Subcutaneous adipose tissue (tissue), 4 donors: ENCODE measurements around the gene MFAP3L. TPM values are rescaled to one million over a fixed set of nuclear protein-coding genes. Genes with fewer than 3 reads are reported as not detected.

Experiments used
- total RNA-seq, 4 donors: library from RNA; depleted of rRNA; stranded (reverse); fragments of >200 nt; gene quantifications; one replicate each; pipeline ENCODE4 v1.1.0, GENCODE V29; 2016
- TF ChIP-seq, protein P1 (sequence below): fragments of 450-650 bp; IDR thresholded peaks from one replicate; pipeline ENCODE4 v1.5.1; 2016; ENCODE audit warnings: low read depth, mild to moderate bottlenecking, control low read depth, antibody characterized with exemption, moderate library complexity

MFAP3L gene
- total RNA-seq, 4 donors from 2014 or later: 1.9 to 10.1 (median 3.3) TPM

DNA sequence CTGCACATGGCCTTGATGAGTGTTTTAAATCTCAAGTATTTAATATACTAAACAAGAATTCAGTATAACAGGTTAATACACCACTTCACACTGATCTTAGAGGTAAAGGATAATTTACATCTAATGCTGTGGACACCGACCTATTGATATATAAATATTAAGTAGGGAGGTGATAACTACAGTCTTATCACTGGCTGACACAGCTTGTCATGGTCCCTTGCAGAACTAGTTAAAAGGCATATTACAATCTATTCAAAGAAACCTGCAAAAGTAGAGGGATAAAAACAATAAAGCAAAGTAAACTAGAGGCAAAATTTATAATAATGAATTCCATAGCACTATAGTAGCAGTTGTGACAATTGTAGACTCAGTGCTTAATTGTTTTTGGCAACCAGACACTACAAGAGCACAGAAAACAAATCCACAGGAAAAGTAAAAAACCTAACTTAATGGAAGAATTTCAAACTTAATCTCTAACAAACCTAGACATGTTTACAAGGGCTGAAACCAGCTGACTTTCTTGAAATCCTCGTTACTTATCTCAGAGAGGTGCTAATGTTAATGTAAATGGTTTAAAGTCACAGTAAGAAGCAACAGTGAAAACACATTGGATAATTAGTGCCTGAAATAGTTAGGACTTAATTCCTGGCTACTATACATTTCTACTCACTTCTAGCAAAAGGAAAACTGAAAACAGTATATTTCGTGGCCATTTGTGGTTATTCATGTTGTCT, 25.0 kb downstream of the MFAP3L start:
- TF ChIP-seq, protein P1, sequence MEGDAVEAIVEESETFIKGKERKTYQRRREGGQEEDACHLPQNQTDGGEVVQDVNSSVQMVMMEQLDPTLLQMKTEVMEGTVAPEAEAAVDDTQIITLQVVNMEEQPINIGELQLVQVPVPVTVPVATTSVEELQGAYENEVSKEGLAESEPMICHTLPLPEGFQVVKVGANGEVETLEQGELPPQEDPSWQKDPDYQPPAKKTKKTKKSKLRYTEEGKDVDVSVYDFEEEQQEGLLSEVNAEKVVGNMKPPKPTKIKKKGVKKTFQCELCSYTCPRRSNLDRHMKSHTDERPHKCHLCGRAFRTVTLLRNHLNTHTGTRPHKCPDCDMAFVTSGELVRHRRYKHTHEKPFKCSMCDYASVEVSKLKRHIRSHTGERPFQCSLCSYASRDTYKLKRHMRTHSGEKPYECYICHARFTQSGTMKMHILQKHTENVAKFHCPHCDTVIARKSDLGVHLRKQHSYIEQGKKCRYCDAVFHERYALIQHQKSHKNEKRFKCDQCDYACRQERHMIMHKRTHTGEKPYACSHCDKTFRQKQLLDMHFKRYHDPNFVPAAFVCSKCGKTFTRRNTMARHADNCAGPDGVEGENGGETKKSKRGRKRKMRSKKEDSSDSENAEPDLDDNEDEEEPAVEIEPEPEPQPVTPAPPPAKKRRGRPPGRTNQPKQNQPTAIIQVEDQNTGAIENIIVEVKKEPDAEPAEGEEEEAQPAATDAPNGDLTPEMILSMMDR: no peak

DNA sequence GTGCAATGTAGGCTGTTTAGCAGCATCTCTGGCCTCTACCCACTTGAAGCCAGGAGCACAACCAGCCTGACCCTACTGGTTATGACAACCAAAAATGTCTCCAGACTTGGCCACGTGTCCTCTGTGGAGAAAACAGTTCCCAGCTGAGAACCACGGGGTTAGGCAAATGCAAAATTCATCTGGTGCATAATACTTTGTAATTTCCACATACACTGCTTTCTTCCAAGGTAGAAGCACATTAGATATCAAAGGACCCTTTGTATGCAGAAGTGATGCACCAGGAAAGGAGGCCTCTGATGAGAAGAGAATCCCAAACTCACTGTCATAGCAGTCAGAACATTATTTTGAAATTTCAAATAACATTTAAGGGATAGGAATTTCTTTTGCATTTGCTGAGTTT, 26.3 kb downstream of the MFAP3L start:
- TF ChIP-seq, protein P1: no peak

DNA sequence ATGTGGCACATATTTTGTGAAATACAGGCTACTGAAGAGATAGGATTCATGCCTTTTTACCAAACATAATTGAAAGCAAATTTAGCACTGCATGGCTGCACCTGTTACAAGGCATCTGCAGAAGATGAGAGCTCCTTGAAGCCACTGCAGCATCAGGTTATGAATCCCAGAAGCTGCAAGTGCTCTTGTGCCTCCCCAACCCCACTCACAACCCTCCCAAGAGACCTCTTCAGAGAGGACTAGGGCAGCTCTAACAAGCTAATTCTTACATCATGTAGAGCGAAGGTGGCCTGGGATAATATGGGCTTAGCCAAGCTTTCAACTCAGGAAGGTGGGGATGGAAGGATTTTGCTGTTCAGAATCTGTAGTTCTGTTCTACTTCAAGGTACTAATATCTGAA, 27.2 kb downstream of the MFAP3L start:
- TF ChIP-seq, protein P1: no peak

DNA sequence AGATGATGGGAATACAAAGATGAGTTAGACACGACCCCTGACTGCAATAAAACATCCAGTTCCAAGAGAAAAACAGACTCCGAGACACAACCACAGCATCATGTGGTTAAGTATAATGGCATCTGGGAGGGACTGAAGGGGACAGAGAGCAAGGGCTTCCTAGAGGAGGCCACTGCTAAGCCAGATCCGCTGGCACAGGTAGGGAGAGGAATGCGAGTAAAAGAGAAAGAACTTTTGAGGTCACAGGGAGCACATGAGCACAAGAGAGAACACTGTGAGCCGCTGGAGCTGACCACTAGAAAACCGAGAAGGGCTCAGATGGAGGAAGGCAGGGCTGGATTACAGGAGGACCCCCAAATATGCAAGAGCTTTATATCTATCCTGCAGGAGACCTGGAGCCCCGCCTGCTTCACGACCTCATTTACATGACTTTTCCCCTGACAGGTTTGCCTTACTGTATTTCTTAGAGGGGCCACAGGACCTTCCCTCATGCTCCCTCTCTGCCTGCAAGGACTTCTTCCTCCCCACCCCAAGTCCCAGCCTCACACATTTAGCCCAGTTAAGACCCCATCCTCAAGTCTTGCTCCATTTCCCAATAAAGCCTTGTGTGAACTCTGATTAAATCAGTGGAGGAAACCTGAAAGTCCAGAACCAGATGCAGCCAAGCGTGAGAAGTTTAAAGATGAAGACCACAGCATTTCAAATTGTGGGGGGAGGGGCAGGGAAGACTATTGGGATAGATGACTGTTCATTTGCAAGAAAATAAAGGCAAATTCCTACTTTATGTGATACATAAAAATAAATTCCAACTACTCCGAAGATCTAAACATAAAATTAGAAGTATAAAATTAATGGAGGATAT, 29.6 kb downstream of the MFAP3L start:
- TF ChIP-seq, protein P1: no peak

DNA sequence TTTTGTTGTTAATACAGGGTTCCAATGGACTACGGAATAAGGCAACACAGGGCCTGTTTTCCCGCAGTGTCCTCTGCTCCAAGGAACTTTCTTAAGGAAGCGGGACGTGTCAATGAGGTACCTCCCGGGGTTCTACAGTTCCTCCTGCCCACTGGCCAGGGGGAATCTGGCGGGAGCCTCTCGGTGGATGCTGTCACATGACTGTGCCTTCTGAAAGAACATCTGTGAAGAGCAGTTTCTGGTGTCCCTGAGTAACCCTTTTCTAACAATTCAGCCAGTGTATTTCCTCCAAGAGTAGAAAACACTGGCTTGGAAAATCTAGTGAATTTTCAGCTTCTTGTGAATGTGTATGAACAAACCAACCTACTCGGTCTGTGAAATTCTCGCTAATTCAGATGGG, 32.7 kb downstream of the MFAP3L start:
- TF ChIP-seq, protein P1: no peak

DNA sequence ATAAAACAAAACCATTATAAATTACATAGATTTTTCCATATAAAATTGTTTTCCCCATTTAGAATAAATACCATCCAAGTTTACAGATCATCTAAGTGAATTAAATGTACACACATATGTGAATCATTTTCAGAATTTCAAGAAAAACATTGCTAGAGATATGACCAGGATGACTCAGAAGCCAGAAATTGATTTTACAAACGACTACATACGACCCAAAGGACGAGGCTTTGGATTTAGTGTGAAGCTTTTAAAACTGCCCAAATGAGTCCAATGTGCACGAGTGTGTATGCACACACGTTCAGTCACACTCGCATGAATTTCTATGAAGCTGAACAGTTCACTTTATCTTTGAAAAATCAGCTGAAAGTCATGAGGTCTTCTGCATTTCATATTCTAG, 37.9 kb downstream of the MFAP3L start:
- TF ChIP-seq, protein P1: no peak

DNA sequence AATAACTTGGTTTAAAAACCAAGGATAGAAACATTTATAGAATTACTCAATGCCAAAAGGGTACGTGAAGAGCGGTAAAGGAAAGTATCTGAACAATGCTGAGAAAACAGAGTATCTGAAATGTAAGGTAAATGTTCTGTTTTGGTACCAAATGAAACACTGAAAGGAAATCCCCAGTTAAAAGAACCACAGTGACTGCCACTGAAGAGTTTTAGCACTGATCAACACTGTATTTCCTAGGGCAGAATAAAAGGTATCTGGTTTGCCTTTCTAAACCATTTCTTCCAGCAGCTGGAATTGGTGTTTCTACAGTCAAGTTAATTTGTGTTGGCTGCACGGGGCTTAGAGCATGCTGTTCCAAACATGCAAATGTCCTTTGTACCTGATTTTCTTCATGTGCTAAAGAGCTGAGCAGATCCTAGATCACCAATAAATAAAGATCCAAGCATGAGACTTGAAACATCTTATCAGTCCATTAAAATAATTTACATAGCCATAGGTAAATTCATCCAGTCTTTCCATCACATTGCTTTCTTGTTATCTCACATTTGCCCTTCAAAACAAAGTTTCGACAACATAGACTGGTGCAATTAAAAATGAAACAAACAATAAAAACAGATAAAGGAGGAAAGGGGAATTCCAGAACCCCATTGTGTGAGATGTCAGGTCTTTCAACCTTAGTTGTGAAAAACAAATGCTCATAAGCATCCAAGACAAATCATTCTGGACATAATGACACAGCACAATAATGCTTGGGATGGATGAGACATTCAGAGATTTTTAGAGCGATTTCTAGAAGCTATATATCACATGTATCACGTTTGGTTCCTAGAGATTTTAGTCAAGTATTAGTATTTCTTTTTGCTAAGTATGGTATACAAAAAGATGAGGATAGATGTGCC, 38.6 kb downstream of the MFAP3L start:
- TF ChIP-seq, protein P1: no peak
